ENCODE measurements around the gene MEIOB. TPM values are rescaled to one million over a fixed set of nuclear protein-coding genes. Genes with fewer than 3 reads are reported as not detected.
A peak's percentile ranks its signal among the peaks of the same experiment; 100 is the strongest.

The MEIOB gene
- total RNA-seq, 1 experiment from 2014 or later, result 1.3 TPM

DNA sequence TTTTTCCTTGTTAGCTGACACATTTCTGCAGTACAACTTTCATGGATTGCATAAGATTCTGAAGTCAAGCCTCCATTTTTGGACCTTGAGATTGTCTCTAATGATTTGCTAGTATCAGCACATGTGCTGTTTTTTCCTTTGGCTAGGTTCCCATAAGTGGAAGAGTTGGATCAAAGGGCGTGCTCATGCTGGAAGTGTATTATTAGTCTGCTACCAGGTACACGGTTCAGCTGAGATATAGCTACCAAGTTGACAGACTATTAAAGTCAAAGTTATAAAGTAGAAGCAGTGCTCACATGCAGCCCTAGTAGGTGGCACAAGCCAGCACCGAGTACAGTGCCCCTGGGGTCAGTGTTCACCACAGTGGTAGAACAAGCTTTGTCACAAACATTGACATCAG is 41.8 kb downstream of the MEIOB start:
- no peak overlapping the region for H3K9ac ChIP-seq (ENCODE audit: extremely low read depth, insufficient read length, low read length)
- no peak overlapping the region for H3K56ac ChIP-seq (ENCODE audit: insufficient read length, low read depth, low read length)
- H3K18ac ChIP-seq (ENCODE audit: insufficient read length, low read depth, low read length), result no peak overlapping the region
- H4K91ac ChIP-seq (ENCODE audit: insufficient read length, low read depth, low read length), result no peak overlapping the region
- no peaks in the 10 kb centered on the region; a peak in 1 of 5 replicates for H3K9me3 Mint-ChIP-seq
- no peaks in the 10 kb centered on the region; a peak in 3 of 7 replicates for H3K36me3 Mint-ChIP-seq (ENCODE audit: insufficient read depth in 1 of 3, low read depth in 3 of 3)
- H2BK15ac ChIP-seq (ENCODE audit: low read depth, low read length), result no peak overlapping the region
- peaks cover 2% of the 10 kb centered on the region; the same call in 1 of the 2 replicates for H3K4me1 ChIP-seq (ENCODE audit: insufficient read depth, low read length)
- H2AFZ ChIP-seq (ENCODE audit: low read length), result no peak overlapping the region
- H3K23me2 ChIP-seq (ENCODE audit: insufficient read length, low read depth, low read length, poor library complexity, severe bottlenecking), result peaks cover 10% of the 10 kb centered on the region
- H3K27me3 ChIP-seq (ENCODE audit: insufficient read depth, low read length), result no peaks in the 10 kb centered on the region
- no peak overlapping the region for H2BK5ac ChIP-seq (ENCODE audit: insufficient read length, low read length)
- H3K27ac Mint-ChIP-seq, result no peak overlapping the region
- no peak overlapping the region for H2AK5ac ChIP-seq (ENCODE audit: insufficient read length, low read length)
- H2BK12ac ChIP-seq (ENCODE audit: insufficient read length, low read depth, low read length), result peak overlapping the region; percentile 25
- TF ChIP-seq, protein P1, sequence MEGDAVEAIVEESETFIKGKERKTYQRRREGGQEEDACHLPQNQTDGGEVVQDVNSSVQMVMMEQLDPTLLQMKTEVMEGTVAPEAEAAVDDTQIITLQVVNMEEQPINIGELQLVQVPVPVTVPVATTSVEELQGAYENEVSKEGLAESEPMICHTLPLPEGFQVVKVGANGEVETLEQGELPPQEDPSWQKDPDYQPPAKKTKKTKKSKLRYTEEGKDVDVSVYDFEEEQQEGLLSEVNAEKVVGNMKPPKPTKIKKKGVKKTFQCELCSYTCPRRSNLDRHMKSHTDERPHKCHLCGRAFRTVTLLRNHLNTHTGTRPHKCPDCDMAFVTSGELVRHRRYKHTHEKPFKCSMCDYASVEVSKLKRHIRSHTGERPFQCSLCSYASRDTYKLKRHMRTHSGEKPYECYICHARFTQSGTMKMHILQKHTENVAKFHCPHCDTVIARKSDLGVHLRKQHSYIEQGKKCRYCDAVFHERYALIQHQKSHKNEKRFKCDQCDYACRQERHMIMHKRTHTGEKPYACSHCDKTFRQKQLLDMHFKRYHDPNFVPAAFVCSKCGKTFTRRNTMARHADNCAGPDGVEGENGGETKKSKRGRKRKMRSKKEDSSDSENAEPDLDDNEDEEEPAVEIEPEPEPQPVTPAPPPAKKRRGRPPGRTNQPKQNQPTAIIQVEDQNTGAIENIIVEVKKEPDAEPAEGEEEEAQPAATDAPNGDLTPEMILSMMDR (conservative IDR thresholded peaks at IDR 0.05), result no peak
- H3K79me2 ChIP-seq (ENCODE audit: insufficient read depth, low read length), result peaks cover 4% of the 10 kb centered on the region; the same call in 1 of the 2 replicates
- no peaks in the 10 kb centered on the region for H3K9me3 ChIP-seq (ENCODE audit: control insufficient read depth, low read depth, low read length)
- no peak overlapping the region for H2BK120ac ChIP-seq (ENCODE audit: low read depth, low read length, poor library complexity, severe bottlenecking)
- no CpG with 5 or more reads among the region's 3 CpGs for WGBS (ENCODE audit: extremely low coverage, insufficient read length, low lambda C conversion rate)
- H3K27ac ChIP-seq (ENCODE audit: insufficient read length, low read depth, low read length), result no peak overlapping the region
- H3K79me1 ChIP-seq (ENCODE audit: insufficient read depth, low read depth, low read length, poor library complexity, severe bottlenecking), result peaks cover 9% of the 10 kb centered on the region
- H3K23ac ChIP-seq (ENCODE audit: insufficient read length, low read depth, low read length), result no peak overlapping the region
- H3K14ac ChIP-seq (ENCODE audit: insufficient read depth, low read length), result no peak overlapping the region
- no peak overlapping the region for H3K4me2 ChIP-seq (ENCODE audit: insufficient read depth, insufficient read length, low read length)
- H3T11ph ChIP-seq (ENCODE audit: low read length), result no peak overlapping the region
- H4K20me1 ChIP-seq (ENCODE audit: control insufficient read depth, insufficient read depth, insufficient read length), result no peaks in the 10 kb centered on the region
- H4K5ac ChIP-seq (ENCODE audit: insufficient read length, low read depth, low read length), result no peak overlapping the region
- no peak for DNase-seq
- H3K4ac ChIP-seq (ENCODE audit: low read depth, low read length), result no peak overlapping the region
- H4K8ac ChIP-seq (replicated peaks; ENCODE audit: insufficient read length, low read depth, low read length), result no peak overlapping the region
- H3K27me3 Mint-ChIP-seq (ENCODE audit: low read depth), result peaks cover 6% of the 10 kb centered on the region; the same call in 1 of the 2 replicates
- H3K4me3 Mint-ChIP-seq, result no peak overlapping the region
- peaks cover 11 to 18% of the 10 kb centered on the region in 2 experiments for H3K4me1 Mint-ChIP-seq
- H2BK20ac ChIP-seq (ENCODE audit: low read depth, low read length, poor library complexity, severe bottlenecking), result no peak overlapping the region

Data from H9 (cell line).